ENCODE data around the gene HLF.

DNA sequence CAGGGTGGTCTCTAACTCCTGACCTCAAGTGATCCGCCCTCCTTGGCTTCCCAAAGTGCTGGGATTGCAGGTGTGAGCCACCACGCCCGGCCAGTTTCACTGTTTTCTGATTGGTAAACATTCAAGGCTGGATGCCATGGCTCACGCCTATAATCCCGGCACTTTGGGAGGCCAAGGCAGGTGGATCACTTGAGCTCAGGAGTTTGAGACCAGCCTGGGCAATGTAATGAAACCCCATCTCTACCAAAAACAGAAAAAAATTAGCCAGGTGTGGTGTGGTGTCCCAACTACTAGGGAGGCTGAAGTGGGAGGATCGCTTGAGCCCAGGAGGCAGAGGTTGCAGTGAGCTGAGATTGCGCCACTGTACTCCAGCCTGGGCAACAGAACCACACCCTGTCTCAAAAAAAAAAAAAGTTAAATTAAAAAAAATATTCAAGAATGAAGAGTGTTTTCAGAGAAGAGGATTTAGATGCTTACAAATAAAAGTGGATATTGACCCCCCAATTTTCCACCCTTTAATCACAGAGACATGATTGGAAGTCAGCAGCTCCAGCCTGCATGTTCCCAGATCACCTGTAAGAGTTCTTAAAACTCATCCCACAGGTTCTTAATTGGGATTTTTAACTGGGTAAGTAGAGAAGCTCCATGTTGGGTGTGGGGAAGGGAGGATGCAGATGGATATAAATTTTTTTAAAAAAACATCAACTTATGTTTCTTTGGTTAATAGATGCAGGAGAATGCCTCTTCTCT, 23.8 kb downstream of the HLF start:
- TF ChIP-seq, protein P1, sequence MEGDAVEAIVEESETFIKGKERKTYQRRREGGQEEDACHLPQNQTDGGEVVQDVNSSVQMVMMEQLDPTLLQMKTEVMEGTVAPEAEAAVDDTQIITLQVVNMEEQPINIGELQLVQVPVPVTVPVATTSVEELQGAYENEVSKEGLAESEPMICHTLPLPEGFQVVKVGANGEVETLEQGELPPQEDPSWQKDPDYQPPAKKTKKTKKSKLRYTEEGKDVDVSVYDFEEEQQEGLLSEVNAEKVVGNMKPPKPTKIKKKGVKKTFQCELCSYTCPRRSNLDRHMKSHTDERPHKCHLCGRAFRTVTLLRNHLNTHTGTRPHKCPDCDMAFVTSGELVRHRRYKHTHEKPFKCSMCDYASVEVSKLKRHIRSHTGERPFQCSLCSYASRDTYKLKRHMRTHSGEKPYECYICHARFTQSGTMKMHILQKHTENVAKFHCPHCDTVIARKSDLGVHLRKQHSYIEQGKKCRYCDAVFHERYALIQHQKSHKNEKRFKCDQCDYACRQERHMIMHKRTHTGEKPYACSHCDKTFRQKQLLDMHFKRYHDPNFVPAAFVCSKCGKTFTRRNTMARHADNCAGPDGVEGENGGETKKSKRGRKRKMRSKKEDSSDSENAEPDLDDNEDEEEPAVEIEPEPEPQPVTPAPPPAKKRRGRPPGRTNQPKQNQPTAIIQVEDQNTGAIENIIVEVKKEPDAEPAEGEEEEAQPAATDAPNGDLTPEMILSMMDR (IDR thresholded peaks at IDR 0.05), result no peak
- TF ChIP-seq POLR2A (IDR thresholded peaks at IDR 0.05) (no peak), EP300 (IDR thresholded peaks at IDR 0.05; ENCODE audit: low read depth) (no peak), POLR2AphosphoS5 (IDR thresholded peaks at IDR 0.05) (no peak)
